ELR (cell line): Measurements from ENCODE around the gene OTX2.

Source experiments
- DNase-seq: peaks from one replicate; pipeline ENCODE4 v3.0.0-alpha.2; 2015; ENCODE audit warnings: low read depth

OTX2 gene

GRCh38 chr14:56812364-56813141 lies 2.3 kb upstream of the OTX2 start:
- no peak for DNase-seq

DNA sequence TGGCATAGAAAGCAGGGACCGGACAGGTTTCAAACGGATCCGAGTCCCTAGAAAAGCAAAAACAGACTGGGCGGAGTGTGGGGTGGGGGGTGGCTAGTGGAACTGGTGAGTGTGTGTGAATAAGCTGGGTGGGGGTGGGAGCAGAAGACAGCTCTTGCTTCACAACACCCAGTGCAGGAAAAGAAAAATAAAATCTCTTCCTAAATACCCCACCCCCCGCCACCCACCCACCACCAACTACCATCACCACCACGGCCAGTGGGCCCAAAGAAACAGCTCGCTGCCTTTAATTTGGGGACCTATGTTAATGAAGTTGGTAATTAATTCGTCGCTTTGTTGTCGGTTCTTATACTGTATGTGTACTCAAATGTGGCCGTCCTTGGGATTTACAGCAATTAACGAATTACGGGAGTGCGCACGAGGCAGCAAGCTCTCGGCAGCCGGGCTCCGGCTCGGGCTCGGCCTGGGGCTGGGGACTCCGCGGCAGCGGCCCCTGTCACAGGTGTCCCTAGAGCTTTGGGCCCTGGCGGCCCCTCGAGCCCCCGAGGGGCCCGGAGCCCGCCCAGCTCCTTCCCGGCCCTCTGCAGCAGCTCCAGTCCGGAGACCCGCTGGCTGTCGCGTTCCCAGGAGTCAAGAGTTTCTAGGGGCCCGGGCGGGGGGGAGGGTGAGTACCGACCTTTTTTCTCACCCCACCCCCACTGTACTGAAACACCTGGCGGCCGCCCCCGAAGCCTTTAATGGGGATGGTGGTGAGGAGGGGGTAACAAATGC lies 1.5 kb upstream of the OTX2 start:
- no peak for DNase-seq

GRCh38 chr14:56810836-56811592 lies 735 bp upstream of the OTX2 start:
- DNase-seq: no peak

DNA sequence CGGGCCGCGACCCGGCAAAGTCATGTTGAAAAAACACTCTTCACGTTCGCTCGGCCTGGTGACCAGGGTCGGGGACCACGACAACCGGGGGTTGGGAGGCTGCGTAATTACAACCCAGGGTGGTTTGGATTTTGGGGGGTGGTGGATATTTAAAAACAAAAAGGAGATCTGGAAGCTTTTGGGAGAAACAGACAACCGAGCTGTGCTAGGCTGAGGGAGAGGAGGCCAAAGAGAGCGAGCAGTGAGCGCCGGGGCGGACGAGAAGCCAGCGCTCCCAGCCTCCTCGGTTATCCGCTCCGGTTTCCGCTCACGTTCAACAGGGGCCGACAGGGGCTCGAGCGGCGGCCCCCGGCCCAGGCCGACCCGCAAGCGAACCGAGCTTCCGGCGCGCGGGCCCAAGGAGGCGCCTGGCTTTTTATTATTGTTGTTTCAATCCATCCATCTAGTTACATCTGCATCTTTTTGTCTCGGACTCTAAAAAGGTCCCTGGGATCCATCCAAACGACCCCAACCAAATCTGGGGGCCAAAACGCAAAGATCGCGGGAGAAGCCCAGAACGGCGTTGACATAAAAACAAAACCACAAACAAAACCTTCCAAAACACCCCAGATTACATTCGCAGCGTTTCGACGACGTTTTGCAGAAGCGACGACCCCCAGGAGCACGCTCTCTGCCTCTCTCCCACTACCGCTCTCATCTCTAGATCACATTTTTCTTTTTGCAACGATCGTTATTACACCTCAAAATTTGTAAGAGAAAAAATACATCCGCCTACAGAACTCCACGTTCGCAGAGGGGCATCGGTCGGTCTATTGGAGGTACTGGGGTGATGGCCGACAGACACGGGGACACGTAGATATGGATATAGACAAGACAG lies 771 bp downstream of the OTX2 start:
- DNase-seq: no peak

DNA sequence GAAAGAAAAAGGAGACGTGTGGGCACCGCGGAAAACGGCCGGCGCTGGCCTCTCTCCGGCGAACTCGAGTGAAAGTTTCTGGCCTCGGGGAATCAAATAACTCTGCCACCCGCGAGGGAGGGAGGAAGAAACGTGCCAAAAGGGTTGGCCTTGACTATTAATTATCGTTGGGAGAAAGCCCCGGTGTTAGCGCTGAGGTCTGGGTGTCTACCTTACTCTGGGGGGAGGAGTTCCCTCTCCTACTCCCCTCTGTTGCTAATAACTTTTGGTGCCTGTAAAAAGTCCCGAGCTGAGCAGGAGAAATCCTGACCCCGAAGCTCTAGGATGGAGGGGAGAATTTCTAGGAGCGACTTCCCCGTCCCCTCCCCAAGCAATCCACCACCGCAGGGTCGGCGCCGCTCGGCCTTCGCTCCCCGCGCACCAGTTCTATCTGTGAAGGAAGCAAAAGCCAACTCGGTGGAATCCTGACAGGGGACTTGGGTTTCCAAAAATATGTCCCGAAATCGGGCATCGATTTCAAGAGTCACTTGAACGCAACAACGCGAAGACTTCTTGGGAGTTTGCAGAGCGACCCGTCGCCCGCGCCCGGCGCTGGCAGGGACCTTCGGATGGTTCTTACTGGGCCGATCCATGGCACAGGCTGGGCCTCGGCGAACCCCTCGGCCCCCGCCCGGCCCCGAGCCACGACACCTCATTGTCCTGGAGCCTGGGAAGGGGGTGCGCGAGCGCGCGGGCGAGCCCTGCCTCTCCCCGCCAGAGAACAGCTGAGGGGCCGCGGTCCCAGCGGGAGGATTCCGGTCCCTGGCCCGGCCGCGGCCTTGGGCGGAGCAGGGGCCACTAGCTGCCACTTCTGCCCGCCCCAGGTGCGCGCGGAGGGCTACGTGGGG lies 1.7 kb downstream of the OTX2 start:
- DNase-seq: no peak

DNA sequence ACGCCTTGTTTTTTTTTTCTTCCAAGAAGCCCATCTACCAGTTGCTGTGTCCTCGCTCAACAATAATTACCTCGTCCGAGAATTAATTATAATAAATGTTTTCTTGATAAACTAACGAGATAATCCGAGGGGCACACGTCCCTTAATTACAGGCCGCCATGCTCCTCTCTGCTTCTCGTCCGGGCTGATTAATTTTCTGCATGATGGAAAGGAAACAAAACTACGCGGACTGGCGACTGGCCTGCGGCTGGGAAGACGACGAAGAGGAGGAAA lies 2.2 kb downstream of the OTX2 start:
- no peak for DNase-seq

- DNase-seq: no peak
Observed at GRCh38 chr14:56807386-56808109, 2.7 kb downstream of the OTX2 start.

DNA sequence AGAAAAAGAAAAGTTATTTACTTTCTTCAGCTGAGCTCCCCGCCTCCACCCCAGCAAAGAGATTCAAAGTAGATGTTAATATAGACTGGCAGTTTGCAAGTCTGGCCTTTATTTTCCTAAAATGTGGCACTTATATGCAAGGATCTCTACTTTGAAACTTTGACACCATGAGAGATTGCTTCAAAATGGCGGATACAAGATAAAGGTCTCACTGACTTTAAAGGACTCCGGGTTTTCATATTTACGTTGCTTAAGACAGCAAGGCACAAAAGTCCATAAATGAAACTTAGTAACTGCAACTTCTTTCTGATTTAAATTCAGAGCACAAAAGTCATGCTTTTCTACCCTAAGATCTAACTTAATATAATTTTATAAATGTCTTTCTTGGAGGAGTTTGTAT lies 3.5 kb downstream of the OTX2 start:
- DNase-seq: no peak

- no peak for DNase-seq
Observed at GRCh38 chr14:56805992-56806727, 4.1 kb downstream of the OTX2 start.

DNA sequence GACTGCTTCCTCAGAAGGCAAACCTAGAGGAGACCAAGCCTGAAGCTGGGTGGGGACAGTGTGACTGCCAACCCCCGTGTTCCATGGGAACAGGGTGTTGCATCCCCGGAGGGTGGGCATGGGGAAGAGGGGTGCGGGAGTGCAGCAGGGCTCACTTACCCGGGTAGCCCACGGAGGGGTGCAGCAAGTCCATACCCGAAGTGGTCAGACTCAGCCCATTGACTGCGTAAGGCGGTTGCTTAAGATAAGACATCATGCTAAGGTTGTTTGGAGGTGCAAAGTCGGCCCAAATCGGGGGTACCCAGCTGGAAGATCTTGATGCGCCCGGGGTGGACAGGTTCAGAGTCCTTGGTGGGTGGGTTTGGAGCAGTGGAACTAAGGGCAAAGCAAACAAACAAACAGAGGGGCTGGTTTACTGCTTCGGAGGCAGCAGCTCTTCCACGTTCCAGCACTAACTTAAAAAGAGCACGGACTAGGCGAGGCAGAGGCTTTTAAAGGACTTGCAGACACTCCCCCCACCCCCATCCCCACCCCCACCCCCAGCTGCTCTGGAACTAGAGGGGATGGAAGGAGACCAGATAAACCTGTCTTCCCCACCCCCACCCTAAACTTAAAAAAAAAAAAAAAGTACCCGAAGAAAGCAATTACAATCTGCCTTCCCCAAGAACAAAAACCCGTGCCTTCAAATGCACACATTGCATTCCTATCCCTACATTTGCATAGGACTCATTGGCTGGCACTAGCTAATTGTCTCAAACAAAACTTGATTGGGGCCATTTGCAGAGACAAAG lies 4.9 kb downstream of the OTX2 start:
- DNase-seq: no peak

- DNase-seq: no peak
Observed at GRCh38 chr14:56803816-56804535, 6.3 kb downstream of the OTX2 start.

GRCh38 chr14:56801920-56802319 lies 8.4 kb downstream of the OTX2 start:
- DNase-seq: no peak

DNA sequence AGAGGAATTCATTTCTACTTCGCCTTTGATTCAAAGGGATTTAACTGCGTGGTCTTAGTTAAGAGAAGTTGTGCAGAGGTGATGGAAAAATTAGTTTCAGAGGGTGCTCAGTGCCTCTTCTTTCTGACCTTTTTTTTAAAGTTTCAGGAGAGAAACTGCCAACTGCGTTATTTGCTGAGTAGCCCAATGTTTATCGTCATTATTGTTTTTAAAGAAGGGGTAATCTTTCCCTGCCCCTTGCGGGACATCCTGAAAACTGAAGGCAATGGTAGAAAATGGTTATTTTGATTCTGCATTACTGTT lies 11.0 kb downstream of the OTX2 start:
- DNase-seq: no peak

DNA sequence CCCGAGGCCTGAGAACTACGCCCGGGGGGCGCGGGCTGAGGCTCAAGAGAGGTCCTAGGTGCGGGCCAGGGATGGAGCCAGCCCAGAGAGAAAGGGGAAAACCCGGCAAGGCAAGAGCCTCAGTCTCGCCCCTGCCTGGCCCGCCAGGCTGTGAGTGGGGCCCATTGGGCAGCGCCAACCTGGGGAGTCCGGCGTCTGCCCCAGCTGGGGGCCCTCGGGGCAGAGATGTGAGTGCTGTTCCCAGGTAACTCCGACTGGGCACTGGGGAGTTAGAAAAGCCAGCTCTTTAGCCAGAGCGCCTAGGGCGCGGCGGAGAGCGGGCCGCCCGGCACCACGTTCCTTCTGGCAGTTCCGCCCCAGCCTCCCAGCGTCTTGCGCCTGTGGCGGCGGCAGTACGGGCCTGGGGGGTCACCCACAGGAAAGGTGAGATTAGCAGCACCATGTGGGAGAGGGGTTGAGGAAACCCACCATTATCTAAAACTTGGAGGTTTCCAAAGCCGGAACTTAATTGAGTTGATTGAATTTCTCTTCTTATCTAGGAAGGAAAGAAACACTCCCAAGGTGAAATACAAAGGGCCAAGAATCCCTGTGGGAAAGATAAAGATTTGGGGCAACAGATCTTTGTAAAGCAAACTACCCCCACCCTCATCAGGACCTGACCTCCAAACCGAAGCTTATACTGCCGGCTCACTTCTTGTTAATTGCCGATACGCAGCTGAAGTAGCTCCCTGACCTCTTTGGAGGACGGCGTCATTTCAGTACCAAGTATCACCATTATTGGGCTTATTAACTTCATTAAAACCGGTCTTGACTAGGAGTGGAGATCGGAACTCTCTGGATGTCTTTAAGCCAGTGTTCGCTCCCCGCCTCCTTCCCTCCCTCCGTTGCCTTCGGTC lies 11.6 kb downstream of the OTX2 start:
- DNase-seq: no peak

- no peak for DNase-seq
Observed at GRCh38 chr14:56797569-56798446, 12.5 kb downstream of the OTX2 start.

- DNase-seq: no peak
Observed at GRCh38 chr14:56797003-56797568, 13.2 kb downstream of the OTX2 start.
